ENCODE results near the gene GPX6.

The GPX6 gene

GRCh38 chr6:28534875-28535274 lies 19.3 kb upstream of the GPX6 start:
- no peak for TF ChIP-seq POLR2AphosphoS5 (IDR thresholded peaks at IDR 0.05; ENCODE audit: low read depth, low read length)
- no peak for TF ChIP-seq SIN3A (IDR thresholded peaks at IDR 0.05; ENCODE audit: borderline replicate concordance, insufficient read depth, low read length)
- TF ChIP-seq, protein P1, sequence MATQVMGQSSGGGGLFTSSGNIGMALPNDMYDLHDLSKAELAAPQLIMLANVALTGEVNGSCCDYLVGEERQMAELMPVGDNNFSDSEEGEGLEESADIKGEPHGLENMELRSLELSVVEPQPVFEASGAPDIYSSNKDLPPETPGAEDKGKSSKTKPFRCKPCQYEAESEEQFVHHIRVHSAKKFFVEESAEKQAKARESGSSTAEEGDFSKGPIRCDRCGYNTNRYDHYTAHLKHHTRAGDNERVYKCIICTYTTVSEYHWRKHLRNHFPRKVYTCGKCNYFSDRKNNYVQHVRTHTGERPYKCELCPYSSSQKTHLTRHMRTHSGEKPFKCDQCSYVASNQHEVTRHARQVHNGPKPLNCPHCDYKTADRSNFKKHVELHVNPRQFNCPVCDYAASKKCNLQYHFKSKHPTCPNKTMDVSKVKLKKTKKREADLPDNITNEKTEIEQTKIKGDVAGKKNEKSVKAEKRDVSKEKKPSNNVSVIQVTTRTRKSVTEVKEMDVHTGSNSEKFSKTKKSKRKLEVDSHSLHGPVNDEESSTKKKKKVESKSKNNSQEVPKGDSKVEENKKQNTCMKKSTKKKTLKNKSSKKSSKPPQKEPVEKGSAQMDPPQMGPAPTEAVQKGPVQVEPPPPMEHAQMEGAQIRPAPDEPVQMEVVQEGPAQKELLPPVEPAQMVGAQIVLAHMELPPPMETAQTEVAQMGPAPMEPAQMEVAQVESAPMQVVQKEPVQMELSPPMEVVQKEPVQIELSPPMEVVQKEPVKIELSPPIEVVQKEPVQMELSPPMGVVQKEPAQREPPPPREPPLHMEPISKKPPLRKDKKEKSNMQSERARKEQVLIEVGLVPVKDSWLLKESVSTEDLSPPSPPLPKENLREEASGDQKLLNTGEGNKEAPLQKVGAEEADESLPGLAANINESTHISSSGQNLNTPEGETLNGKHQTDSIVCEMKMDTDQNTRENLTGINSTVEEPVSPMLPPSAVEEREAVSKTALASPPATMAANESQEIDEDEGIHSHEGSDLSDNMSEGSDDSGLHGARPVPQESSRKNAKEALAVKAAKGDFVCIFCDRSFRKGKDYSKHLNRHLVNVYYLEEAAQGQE (IDR thresholded peaks at IDR 0.05; ENCODE audit: insufficient read depth in 1 of 2, low read depth in 2 of 2, low read length in 2 of 2), result no peak
- TF ChIP-seq FOXP2 (optimal IDR thresholded peaks at IDR 0.05; ENCODE audit: borderline replicate concordance, extremely low read depth, extremely low read length, insufficient read depth), result no peak
- TF ChIP-seq TAF1 (IDR thresholded peaks at IDR 0.05; ENCODE audit: borderline replicate concordance, insufficient read depth, low read length), result no peak

- TF ChIP-seq SIN3A (IDR thresholded peaks at IDR 0.05; ENCODE audit: borderline replicate concordance, insufficient read depth, low read length), result no peak
- TF ChIP-seq, protein P1 (IDR thresholded peaks at IDR 0.05; ENCODE audit: insufficient read depth in 1 of 2, low read depth in 2 of 2, low read length in 2 of 2), result no peak
- no peak for TF ChIP-seq TAF1 (IDR thresholded peaks at IDR 0.05; ENCODE audit: borderline replicate concordance, insufficient read depth, low read length)
- no peak for TF ChIP-seq POLR2AphosphoS5 (IDR thresholded peaks at IDR 0.05; ENCODE audit: low read depth, low read length)
- TF ChIP-seq FOXP2 (optimal IDR thresholded peaks at IDR 0.05; ENCODE audit: borderline replicate concordance, extremely low read depth, extremely low read length, insufficient read depth), result no peak
Observed at GRCh38 chr6:28534306-28534705, 18.7 kb upstream of the GPX6 start.

DNA sequence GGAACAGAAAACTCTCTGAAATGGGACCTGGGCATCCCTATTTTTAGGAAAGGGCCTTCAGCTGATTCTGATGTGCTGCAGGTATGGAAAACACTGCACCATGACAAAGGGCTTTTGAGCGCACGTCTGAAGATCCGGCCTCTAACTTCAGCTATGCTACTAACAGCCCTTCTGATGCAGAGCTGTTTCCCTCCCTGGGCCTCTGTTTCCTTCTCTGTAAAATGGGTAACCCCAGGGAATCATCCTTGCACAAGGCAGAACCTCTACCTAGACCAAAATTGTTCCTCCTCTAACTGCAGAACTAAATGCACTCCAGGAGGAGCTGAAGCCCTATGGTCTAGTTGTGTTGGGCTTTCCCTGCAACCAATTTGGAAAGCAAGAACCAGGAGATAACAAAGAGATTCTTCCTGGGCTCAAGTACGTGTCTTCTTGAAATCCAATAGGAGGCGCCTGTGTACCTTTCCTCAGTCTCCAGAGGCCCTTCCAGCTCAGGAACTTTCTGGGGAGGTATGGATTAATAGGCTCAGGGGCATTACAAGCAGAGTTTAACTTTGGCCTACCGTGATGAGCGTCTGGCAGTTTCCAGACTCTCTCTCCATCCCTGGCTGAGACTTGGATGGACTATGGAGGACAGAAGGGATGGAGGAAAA lies 16.0 kb upstream of the GPX6 start:
- TF ChIP-seq POLR2AphosphoS5 (IDR thresholded peaks at IDR 0.05; ENCODE audit: low read depth, low read length) (no peak), SIN3A (IDR thresholded peaks at IDR 0.05; ENCODE audit: borderline replicate concordance, insufficient read depth, low read length) (no peak)

- TF ChIP-seq POLR2AphosphoS5 (IDR thresholded peaks at IDR 0.05; ENCODE audit: low read depth, low read length), result no peak
- TF ChIP-seq SIN3A (IDR thresholded peaks at IDR 0.05; ENCODE audit: borderline replicate concordance, insufficient read depth, low read length), result no peak
- TF ChIP-seq FOXP2 (optimal IDR thresholded peaks at IDR 0.05; ENCODE audit: borderline replicate concordance, extremely low read depth, extremely low read length, insufficient read depth), result no peak
- TF ChIP-seq, protein P1 (IDR thresholded peaks at IDR 0.05; ENCODE audit: insufficient read depth in 1 of 2, low read depth in 2 of 2, low read length in 2 of 2), result no peak
- no peak for TF ChIP-seq TAF1 (IDR thresholded peaks at IDR 0.05; ENCODE audit: borderline replicate concordance, insufficient read depth, low read length)
Observed at GRCh38 chr6:28530777-28531176, 15.2 kb upstream of the GPX6 start.

GRCh38 chr6:28525496-28526039 lies 10.0 kb upstream of the GPX6 start, which contains the start of gene GPX5:
TSS of gene GPX5 (plus strand) at chr6:28525881. CDS start at chr6:28526014, 133 bp downstream.
- no peak for TF ChIP-seq SIN3A (IDR thresholded peaks at IDR 0.05; ENCODE audit: borderline replicate concordance, insufficient read depth, low read length)
- TF ChIP-seq, protein P1 (IDR thresholded peaks at IDR 0.05; ENCODE audit: insufficient read depth in 1 of 2, low read depth in 2 of 2, low read length in 2 of 2), result no peak
- TF ChIP-seq POLR2AphosphoS5 (IDR thresholded peaks at IDR 0.05; ENCODE audit: low read depth, low read length), result no peak
- no peak for TF ChIP-seq FOXP2 (optimal IDR thresholded peaks at IDR 0.05; ENCODE audit: borderline replicate concordance, extremely low read depth, extremely low read length, insufficient read depth)
- TF ChIP-seq TAF1 (IDR thresholded peaks at IDR 0.05; ENCODE audit: borderline replicate concordance, insufficient read depth, low read length), result no peak
